T-helper 22 cell (primary cell): ENCODE results near the gene RNU5B-1.
A peak's percentile ranks its signal among the peaks of the same experiment; 100 is the strongest.

Experiments used
- DNase-seq: peaks from one replicate; pipeline ENCODE4 v3.0.0-alpha.2; 2020; ENCODE audit warnings: low read depth

The RNU5B-1 gene

DNA sequence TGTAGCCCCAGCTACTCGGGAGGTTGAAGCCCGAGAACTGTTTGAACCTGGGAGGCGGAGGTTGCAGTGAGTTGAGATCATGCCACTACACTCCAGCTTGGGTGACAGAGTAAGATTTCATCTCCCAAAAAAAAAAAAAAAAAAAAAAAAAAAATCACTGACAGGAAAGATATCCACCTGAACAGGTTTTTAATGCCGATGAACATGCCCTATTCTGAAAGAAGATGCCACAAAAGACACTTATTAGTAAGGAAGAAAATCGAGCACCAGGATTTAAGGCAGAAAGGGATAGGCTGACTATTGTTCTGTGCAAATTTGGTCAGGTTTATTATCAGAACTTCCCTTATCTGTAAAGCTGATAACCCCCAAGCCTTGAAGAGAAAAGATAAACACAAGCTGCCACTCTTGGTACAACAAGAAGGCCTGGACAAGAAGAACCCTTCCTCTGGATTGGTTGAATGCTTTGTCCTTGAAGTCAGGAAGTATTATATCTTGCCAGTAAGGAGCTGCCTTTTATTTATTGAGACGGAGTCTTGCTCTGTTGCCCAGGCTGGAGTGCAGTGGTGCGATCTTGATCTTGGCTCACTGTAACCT is 15.1 kb upstream of the RNU5B-1 start:
- DNase-seq, result no peak

DNA sequence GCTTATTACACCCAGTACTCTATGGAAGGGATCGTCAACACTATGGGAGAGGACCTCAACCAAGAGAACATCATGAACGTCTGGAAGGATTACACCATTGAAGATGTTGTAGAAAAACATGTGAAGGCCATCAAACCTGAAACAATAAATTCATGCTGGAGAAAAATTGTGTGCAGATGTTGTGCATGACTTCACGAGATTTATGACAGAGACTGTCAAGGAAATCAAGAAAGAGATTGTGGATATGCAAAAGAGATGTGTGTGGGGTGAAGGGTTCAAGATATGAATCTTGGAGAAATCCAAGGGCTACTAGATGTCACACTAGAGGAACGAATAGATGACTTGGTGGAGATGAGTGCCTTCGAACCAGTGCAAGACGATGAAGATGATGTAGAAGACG is 14.2 kb upstream of the RNU5B-1 start:
- no peak for DNase-seq

- DNase-seq, result no peak
Observed at GRCh38 chr15:65292938-65293518, 11.4 kb upstream of the RNU5B-1 start.

DNA sequence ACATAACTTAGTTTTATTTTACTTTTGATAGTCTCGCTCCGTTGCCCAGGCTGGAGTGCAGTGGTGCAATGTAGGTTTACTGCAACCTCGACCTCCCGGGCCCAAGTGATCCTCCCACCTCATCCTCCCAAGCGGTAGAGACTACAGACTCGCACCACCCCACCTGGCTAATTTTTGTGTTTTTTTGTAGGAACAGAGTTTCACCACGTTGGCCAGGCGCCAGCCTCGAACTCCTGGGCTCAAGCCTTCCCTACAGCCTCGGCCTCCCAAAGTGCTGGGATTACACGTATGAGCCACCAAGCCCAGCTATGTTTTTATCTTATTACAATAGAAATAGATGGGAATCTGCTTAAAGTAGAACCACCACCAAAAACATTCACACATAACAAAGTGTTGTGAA is 5.7 kb upstream of the RNU5B-1 start:
- no peak for DNase-seq

- no peak for DNase-seq
Observed at GRCh38 chr15:65300924-65301441, 3.5 kb upstream of the RNU5B-1 start.

DNA sequence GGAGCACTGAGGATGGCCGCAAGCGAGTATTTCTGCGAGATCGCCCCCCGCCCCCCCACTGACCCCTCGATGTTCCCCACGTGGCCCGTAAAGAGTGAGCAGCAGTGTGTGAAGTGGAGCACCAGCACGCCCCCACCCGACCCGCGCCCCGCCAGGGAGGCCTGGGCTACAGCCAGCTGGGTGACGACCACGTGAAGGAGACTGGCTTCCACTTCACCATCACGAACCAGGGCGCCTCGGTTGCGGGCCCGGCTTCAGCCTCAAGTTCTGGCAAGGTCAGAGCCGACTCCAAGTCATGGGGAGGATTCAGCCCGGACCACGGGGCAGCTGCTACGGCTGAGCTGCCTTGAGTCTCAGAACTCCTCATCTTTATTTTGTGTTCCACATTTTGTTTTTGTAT is 2.4 kb upstream of the RNU5B-1 start:
- DNase-seq, result no peak

DNA sequence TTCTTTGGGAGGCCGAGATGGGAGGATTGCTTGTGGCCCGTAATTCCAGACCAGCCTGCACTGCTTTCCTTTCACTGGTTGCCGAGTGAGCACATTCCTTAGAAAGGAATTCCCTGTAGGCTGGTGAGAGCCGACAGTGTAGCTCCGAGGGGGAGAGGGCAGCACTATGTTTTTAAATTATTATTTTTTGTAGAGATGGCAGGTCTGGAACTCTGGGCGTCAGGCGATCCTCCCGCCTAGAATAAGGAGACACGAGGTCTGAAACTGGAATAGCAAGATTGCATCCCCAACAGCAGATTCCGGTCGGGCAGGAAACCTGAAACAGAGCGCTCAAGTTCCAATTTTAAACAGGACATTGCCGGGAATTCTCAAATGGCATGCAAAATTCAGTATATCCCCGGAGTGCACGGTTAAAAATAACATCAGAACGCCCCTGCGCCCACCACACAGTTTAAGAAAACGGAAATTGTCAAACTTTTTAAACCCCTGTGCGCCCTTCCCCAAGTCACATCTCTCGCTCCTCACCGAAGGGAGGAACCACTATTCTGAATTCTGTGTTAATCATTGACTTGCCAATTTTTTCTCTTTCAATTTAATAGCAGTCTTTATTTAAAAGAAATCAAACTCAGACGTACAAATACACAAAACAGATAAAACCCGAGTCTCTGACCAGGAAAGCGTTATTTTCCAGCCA is 643 bp upstream of the RNU5B-1 start:
- no peak for DNase-seq

- DNase-seq, result no peak
Observed at GRCh38 chr15:65305150-65305758, 777 bp downstream of the RNU5B-1 start.

DNA sequence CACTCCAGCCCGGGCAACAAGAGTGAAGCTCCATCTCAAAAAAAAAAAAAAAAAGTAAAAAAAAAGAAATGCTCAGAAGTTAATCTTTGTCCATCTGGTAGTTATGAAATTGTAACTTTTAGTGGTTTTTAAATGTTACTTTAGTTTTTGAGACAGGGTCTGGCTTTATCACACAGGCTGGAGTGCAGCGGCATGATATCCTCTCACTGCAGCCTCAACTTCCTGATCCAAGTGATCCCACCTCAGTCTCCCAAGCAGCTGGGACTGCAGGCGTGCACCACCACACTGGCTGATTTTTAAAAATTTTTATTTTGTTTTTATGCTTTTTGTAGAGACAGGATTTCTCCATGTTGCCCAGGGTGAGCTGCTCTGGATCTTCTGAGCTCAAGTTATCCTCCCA is 1.3 kb downstream of the RNU5B-1 start:
- no peak for DNase-seq

DNA sequence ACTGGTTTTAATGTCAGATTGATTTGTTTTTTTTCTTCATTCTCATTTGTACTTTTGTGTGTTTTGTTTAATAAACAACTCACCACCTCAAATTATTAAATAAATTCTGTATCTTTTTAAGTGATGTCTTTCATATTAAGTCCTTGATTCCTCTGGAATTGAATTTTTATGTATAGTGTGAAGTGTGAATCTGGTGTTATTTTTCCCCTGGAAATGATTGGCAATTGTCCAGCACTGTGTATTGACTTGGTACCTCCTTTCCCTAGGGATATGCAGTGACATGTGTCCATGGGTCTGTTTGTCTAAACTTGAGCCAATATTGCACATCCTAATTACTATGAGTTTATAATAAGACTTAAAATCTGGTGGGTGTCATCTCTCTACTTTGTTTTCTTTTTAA is 2.1 kb downstream of the RNU5B-1 start:
- DNase-seq, result no peak

DNA sequence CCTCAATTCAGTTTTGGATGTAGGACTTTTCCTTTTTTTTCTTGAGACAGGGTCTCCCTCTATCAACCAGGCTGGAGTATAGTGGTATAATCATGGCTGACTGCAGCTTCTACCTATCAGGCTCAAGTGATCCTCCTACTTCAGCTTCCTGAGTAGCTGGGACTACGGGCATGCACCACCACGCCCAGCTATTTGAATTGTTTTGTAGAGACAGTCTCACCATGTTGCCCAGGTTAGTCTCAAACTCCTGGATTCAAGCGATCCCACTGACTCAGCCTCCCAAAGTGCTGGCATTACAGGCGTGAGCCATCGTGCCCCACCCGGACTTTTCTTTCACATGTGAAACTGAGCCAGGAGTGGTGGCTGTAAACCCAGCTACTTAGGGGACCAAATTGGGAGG is 3.5 kb downstream of the RNU5B-1 start:
- no peak for DNase-seq

GRCh38 chr15:65309882-65310418 is 5.5 kb downstream of the RNU5B-1 start:
- DNase-seq, result no peak

- no peak for DNase-seq
Observed at GRCh38 chr15:65310431-65311137, 6.1 kb downstream of the RNU5B-1 start.

- no peak for DNase-seq
Observed at GRCh38 chr15:65311760-65312159, 7.3 kb downstream of the RNU5B-1 start.

- no peak for DNase-seq
Observed at GRCh38 chr15:65312400-65312916, 8.0 kb downstream of the RNU5B-1 start.

DNA sequence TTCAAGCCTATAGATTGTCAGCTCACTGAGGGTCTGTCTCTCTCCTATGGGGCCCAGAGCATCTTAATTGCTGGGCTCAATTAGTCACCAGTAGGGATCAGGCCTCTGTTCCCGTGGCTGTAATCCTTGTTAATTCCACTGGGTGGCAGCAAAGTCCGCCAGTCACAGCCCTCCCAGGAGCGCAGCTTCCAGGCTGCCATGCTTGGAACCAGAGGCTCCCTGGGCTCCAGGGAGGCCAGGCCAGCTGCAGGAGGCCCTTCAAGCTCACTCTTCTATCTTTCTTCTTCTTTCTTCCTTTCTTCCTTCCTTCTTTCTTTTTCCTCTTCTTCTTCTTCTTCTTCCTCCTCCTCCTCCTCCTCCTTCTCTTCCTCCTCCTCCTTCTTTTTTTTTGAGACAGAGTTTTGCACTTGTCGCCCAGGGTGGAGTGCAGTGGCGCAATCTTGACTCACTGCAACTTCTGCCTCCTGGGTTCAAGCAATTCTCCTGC is 14.4 kb downstream of the RNU5B-1 start:
- DNase-seq, result peak; percentile 37

DNA sequence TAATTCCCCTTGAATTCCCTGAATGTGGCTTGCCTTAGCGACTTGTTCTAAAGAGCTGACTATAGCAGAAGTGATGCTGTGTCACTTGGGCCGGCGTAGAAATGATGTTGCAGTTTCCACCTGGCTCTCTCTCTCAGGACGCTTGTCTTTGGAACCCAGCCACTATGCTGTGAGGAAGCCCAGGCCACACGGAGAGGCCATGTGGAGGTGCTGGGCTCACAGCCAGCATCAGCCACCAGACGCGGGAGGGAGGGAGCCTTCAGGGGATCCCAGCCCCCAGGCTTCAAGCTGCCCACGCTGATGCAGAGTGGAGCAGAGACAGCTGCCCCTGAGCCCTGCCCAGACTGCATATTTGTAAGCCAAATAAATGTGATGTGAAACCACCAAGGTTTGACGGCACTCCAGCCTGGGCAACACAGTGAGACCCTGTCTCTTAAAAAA is 18.6 kb downstream of the RNU5B-1 start:
- DNase-seq, result no peak

- no peak for DNase-seq
Observed at GRCh38 chr15:65326117-65326526, 21.6 kb downstream of the RNU5B-1 start.

DNA sequence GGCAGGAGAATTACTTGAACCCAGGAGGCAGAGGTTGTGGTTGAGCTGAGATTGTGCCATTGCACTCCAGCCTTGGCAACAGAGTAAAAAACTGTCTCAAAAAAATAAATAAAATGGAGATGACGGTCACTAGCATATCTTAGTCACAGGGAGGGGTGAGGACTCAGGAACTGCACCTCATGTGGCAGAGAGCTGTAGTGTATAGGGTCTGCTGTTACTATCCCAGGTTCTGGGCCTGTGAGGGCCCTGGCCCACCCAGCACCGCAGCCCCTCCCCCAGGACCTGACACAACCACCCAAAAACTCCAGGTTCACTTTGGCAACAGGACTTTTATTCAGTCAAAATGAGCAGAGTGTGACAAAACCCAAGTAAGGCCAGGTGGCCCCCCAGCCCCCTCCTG is 22.3 kb downstream of the RNU5B-1 start:
- no peak for DNase-seq

- no peak for DNase-seq
Observed at GRCh38 chr15:65327651-65328393, 23.3 kb downstream of the RNU5B-1 start.
